Activated CD4-positive, alpha-beta T cell treated with anti-CD3 and anti-CD28 coated beads, Interleukin-2, amount 10 ng/mL, durations not matched to agents 24 days and 14 days (primary cell): ENCODE data around the gene AGBL1. TPM values are rescaled to one million over a fixed set of nuclear protein-coding genes. Genes with fewer than 3 reads are reported as not detected.

Experiments used
- DNase-seq: peaks from one replicate; pipeline ENCODE4 v3.0.0; 2022
- H3K27ac Mint-ChIP-seq: one replicate; pipeline ENCODE4 v1.8.0; 2022; ENCODE audit warnings: mild to moderate bottlenecking, mixed read lengths
- H3K27me3 Mint-ChIP-seq: one replicate; pipeline ENCODE4 v1.8.0; 2022; ENCODE audit warnings: mixed read lengths
- H3K36me3 Mint-ChIP-seq: one replicate; pipeline ENCODE4 v1.8.0; 2022; ENCODE audit warnings: low read depth, mild to moderate bottlenecking, mixed read lengths
- H3K4me1 Mint-ChIP-seq: one replicate; pipeline ENCODE4 v1.8.0; 2021; ENCODE audit warnings: mixed read lengths
- H3K4me3 Mint-ChIP-seq: one replicate; pipeline ENCODE4 v1.8.0; 2022; ENCODE audit warnings: mild to moderate bottlenecking, moderate library complexity, mixed read lengths
- H3K9me3 Mint-ChIP-seq: one replicate; pipeline ENCODE4 v1.8.0; 2021; ENCODE audit warnings: mixed read lengths
- intact Hi-C: fragments of 100-400 bp; cut with micrococcal nuclease; formaldehyde crosslinking; loops from one replicate; pipeline ENCODE4 v1.15.1; 2023
- total RNA-seq: library from RNA; stranded (reverse); gene quantifications from 2 replicates; pipeline ENCODE4 v1.2.3, GENCODE V29; 2022

AGBL1 gene
- total RNA-seq, 1 donor from 2014 or later, result not detected

- intact Hi-C loops, result no loop called here
- H3K36me3 Mint-ChIP-seq, result no peaks in the 10 kb centered on the region
- no peaks in the 10 kb centered on the region for H3K9me3 Mint-ChIP-seq
- peaks cover 2% of the 10 kb centered on the region for H3K27me3 Mint-ChIP-seq
- H3K4me1 Mint-ChIP-seq, result no peaks in the 10 kb centered on the region
- no peak for DNase-seq
- H3K4me3 Mint-ChIP-seq, result no peak overlapping the region
- H3K27ac Mint-ChIP-seq, result no peak overlapping the region
Measured at GRCh38 chr15:86162172-86162591, 82.5 kb downstream of the AGBL1 start.

DNA sequence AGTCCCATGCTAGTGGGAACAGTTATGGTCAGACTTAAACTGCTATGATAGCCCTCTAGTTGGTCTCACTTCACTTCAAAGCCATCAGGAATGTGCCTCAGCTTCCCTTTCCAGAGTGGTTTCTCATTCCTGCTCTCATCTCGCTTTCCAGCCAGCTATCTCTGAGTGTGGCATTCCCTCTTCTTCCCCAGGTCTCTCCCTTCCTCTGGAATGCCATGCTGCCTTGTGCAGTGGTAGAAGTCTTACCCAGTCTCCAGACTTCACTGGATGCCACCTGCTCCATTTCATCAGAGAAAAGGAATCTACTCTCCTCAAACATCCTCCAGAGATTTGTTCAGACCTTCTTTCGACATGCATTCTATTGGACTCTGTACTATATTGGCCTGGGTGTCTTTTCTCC, 83.0 kb downstream of the AGBL1 start:
- Mint-ChIP-seq H3K27ac (no peak overlapping the region), H3K4me3 (no peak overlapping the region), H3K9me3 (no peaks in the 10 kb centered on the region), H3K36me3 (no peaks in the 10 kb centered on the region), H3K27me3 (peaks cover 2% of the 10 kb centered on the region), H3K4me1 (no peaks in the 10 kb centered on the region)
- intact Hi-C loops, result no loop called here
- DNase-seq, result no peak

GRCh38 chr15:86163816-86164215, 84.1 kb downstream of the AGBL1 start:
- DNase-seq, result no peak
- Mint-ChIP-seq H3K9me3 (no peaks in the 10 kb centered on the region), H3K27me3 (peaks cover 2% of the 10 kb centered on the region), H3K36me3 (no peaks in the 10 kb centered on the region), H3K4me1 (no peaks in the 10 kb centered on the region), H3K4me3 (no peak overlapping the region), H3K27ac (no peak overlapping the region)
- intact Hi-C loops, result no loop called here

GRCh38 chr15:86164232-86164898, 84.7 kb downstream of the AGBL1 start:
- no peak overlapping the region for H3K27ac Mint-ChIP-seq

DNA sequence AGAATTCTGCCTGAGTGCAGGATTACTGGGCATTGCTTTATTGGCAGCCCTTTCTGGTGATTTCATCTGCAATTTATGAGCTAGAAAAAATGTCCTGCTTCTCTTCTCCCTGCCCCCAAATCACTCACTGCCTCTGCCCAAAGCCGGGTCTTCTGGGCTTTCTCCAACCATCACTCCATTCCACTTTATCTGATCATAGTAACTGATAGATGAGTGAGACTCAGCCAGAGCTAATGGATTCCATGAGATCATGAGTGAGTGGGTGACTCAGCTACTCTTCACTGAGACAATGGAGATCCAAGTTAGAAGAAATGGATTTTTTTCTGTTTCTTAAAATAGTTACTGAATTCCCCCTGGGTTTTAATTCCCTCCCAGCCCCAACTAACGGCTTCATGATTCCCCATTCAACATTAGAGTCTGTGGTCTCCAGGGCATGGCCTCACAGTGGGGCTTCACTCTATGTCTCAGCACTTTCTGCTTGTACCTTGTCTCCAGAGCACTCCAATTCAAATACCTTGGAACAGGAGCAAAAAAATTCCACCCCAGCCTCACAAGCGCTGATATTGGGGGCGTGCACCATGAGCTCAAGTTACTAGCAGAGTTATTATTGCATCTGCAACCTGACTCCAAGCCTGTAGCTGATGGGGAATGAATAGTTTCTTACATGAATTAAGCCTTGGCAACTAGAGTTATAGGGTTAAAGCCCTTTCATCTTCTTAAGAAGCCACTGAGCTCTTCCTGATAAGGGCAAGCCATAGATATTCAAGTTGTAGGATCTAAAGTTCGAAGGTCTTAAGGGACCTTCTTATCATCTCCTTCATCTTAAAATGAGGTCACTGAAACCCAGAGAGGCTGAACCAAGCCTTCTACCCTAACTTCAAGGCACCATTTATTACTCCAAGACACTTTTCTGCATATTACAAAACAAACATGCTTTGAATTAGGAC, 85.9 kb downstream of the AGBL1 start:
- H3K36me3 Mint-ChIP-seq, result no peaks in the 10 kb centered on the region
- H3K4me3 Mint-ChIP-seq, result no peak overlapping the region
- no peak overlapping the region for H3K27ac Mint-ChIP-seq
- DNase-seq, result no peak
- H3K9me3 Mint-ChIP-seq, result no peaks in the 10 kb centered on the region
- H3K27me3 Mint-ChIP-seq, result peaks cover 2% of the 10 kb centered on the region
- no peaks in the 10 kb centered on the region for H3K4me1 Mint-ChIP-seq
- intact Hi-C loops, result no loop called here

More at GRCh38 chr15:86164232-86164898, 84.7 kb downstream of the AGBL1 start:
- intact Hi-C loops, result no loop called here
- H3K4me1 Mint-ChIP-seq, result no peaks in the 10 kb centered on the region
- H3K4me3 Mint-ChIP-seq, result no peak overlapping the region
- H3K36me3 Mint-ChIP-seq, result no peaks in the 10 kb centered on the region
- DNase-seq, result no peak
- no peaks in the 10 kb centered on the region for H3K9me3 Mint-ChIP-seq
- H3K27me3 Mint-ChIP-seq, result peaks cover 2% of the 10 kb centered on the region

- Mint-ChIP-seq H3K27ac (no peak overlapping the region), H3K27me3 (peaks cover 2% of the 10 kb centered on the region)
Measured at GRCh38 chr15:86167841-86168240, 88.2 kb downstream of the AGBL1 start.

DNA sequence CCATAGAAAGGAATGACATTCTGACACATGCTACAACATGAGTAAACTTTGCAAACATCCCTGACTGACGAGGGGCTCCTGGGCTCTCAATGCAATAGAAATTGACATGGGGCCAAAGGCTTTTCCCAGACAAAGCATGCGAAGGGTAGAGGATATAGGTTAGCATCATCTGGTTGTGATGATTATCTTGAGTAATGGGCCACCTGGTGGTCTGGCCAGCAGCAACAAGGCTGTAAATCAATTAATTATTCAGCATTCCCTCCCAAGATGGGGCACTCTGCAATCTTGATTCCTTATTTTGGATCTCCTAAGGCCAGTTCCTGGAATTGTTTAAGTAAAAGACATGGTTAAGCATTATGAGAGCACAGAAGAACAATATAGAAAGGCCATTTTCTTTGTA, 99.2 kb downstream of the AGBL1 start:
- intact Hi-C loops, result no loop called here
- Mint-ChIP-seq H3K4me3 (no peak overlapping the region), H3K27me3 (peaks cover 19% of the 10 kb centered on the region), H3K36me3 (no peaks in the 10 kb centered on the region), H3K27ac (no peak overlapping the region), H3K4me1 (no peaks in the 10 kb centered on the region), H3K9me3 (peaks cover 5% of the 10 kb centered on the region)
- no peak for DNase-seq

More at GRCh38 chr15:86167841-86168240, 88.2 kb downstream of the AGBL1 start:
- DNase-seq, result no peak
- no peak overlapping the region for H3K4me3 Mint-ChIP-seq
- H3K9me3 Mint-ChIP-seq, result no peaks in the 10 kb centered on the region
- intact Hi-C loops, result no loop called here
- H3K36me3 Mint-ChIP-seq, result no peaks in the 10 kb centered on the region
- no peaks in the 10 kb centered on the region for H3K4me1 Mint-ChIP-seq

DNA sequence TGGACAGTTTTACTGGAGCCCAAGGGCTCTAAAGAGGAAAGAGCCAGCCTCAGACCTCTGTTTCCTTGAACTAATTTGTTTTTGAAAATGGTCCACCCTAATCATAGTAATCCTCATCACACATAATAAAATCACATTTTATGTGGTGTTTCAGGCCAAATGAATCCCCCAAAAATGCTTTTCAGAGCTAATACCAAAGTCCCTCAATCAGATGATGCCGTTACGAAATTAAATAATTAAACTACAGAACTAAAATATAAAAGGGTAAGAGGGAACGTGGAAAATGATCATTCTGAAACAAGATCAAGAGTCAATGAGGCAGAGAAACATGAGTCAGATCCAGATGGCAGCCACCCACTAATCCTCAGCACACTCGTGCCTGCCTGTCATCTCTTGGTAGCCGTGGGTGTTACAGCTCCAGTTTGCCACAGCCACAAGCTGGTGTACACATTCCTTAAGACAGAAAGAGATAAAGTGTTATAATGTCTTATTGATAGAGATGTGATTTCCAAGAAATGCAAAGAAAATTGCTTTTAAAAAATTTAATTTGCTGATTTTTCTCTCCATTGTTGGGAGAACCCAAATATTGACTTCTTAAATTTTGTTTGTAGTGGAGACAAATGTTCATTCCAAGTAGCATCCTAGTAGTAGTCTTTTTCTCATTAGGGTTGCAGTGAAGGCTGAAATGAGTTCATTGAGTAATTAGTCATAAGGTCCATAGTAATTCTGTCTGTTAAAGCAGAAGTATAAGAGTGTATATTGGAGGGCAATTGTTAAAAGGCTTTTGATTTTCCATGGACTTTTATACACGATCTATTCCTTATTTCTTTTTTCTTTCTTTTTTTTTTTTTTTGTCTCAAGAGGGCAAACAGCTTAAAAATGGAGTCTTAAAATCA, 104.2 kb downstream of the AGBL1 start:
- Mint-ChIP-seq H3K4me1 (peaks cover 3% of the 10 kb centered on the region), H3K4me3 (no peak overlapping the region), H3K27ac (no peak overlapping the region), H3K36me3 (no peaks in the 10 kb centered on the region), H3K9me3 (no peaks in the 10 kb centered on the region), H3K27me3 (peaks cover 14% of the 10 kb centered on the region)
- DNase-seq, result no peak
- intact Hi-C loops, result no loop called here

GRCh38 chr15:86193716-86194380, 114.2 kb downstream of the AGBL1 start:
- intact Hi-C loops, result no loop called here
- DNase-seq, result no peak
- H3K36me3 Mint-ChIP-seq, result no peaks in the 10 kb centered on the region
- peaks cover 2% of the 10 kb centered on the region for H3K27me3 Mint-ChIP-seq
- H3K4me3 Mint-ChIP-seq, result no peak overlapping the region
- H3K4me1 Mint-ChIP-seq, result no peaks in the 10 kb centered on the region
- no peaks in the 10 kb centered on the region for H3K9me3 Mint-ChIP-seq
- no peak overlapping the region for H3K27ac Mint-ChIP-seq

DNA sequence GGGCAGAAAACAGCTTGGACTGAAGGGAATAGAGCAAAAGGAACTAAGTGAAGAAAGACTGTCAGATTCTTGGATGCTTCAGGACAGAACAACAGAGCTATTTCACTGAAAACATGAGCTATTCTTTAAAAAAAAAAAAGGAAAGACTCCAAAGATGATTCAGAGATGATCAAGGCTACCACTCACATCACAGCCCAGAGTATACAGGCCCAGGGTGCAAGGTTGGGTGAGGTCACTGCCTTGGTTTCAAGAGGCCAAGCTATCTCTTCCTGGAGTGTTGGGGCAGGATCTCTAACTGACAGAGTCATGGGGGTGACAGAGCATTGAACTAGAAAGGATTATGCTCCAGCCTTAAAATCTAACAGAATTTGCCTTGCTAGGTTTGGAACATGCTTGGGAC, 118.1 kb downstream of the AGBL1 start:
- DNase-seq, result no peak
- intact Hi-C loops, result no loop called here
- Mint-ChIP-seq H3K4me3 (no peak overlapping the region), H3K4me1 (no peaks in the 10 kb centered on the region), H3K27me3 (no peaks in the 10 kb centered on the region), H3K27ac (no peak overlapping the region), H3K36me3 (no peaks in the 10 kb centered on the region), H3K9me3 (no peaks in the 10 kb centered on the region)

GRCh38 chr15:86199467-86200145, 119.9 kb downstream of the AGBL1 start:
- DNase-seq, result no peak
- Mint-ChIP-seq H3K4me3 (no peak overlapping the region), H3K4me1 (no peaks in the 10 kb centered on the region), H3K9me3 (no peaks in the 10 kb centered on the region), H3K36me3 (no peaks in the 10 kb centered on the region), H3K27ac (no peak overlapping the region), H3K27me3 (peaks cover 2% of the 10 kb centered on the region)
- intact Hi-C loops, result no loop called here

GRCh38 chr15:86201313-86202008, 121.8 kb downstream of the AGBL1 start:
- Mint-ChIP-seq H3K4me3 (no peak overlapping the region), H3K4me1 (no peaks in the 10 kb centered on the region), H3K27me3 (peaks cover 2% of the 10 kb centered on the region), H3K9me3 (no peaks in the 10 kb centered on the region), H3K27ac (no peak overlapping the region), H3K36me3 (no peaks in the 10 kb centered on the region)
- no peak for DNase-seq
- intact Hi-C loops, result no loop called here
